D341Med (cell line): ENCODE results near the gene NASP.

Experiments used
- DNase-seq: peaks from one replicate; pipeline ENCODE4 v3.0.0; 2012; ENCODE audit warnings: low spot score

The NASP gene

GRCh38 chr1:45620588-45621500 is 37.0 kb downstream of the NASP start:
- DNase-seq: no peak

- no peak for DNase-seq
Measured at GRCh38 chr1:45621501-45621836, 37.6 kb downstream of the NASP start.

GRCh38 chr1:45621895-45622523 is 38.2 kb downstream of the NASP start:
- no peak for DNase-seq

- DNase-seq: peak; percentile 36
Measured at GRCh38 chr1:45622524-45623394, 38.9 kb downstream of the NASP start.

GRCh38 chr1:45623972-45624371 is 40.1 kb downstream of the NASP start, which contains the start of gene CCDC17:
TSS of gene CCDC17 (minus strand) at chr1:45624054. CDS start at chr1:45623909, 145 bp downstream.
- DNase-seq: no peak

- no peak for DNase-seq
Measured at GRCh38 chr1:45629035-45629434, 45.2 kb downstream of the NASP start.

- DNase-seq: no peak
Measured at GRCh38 chr1:45630429-45630828, 46.6 kb downstream of the NASP start.

- no peak for DNase-seq
Measured at GRCh38 chr1:45635211-45635610, 51.4 kb downstream of the NASP start.

GRCh38 chr1:45640293-45640692 is 56.5 kb downstream of the NASP start:
- DNase-seq: no peak

GRCh38 chr1:45643321-45643720 is 59.5 kb downstream of the NASP start:
- no peak for DNase-seq

GRCh38 chr1:45643978-45644377 is 60.1 kb downstream of the NASP start:
- no peak for DNase-seq

- no peak for DNase-seq
Measured at GRCh38 chr1:45644661-45645060, 60.8 kb downstream of the NASP start.

- no peak for DNase-seq
Measured at GRCh38 chr1:45647248-45648021, 63.6 kb downstream of the NASP start.

- DNase-seq: no peak
Measured at GRCh38 chr1:45654540-45655280, 70.9 kb downstream of the NASP start.

GRCh38 chr1:45656573-45657226 is 72.9 kb downstream of the NASP start:
- DNase-seq: no peak

- DNase-seq: no peak
Measured at GRCh38 chr1:45658171-45658570, 74.3 kb downstream of the NASP start.

- DNase-seq: no peak
Measured at GRCh38 chr1:45659222-45659621, 75.4 kb downstream of the NASP start.

- no peak for DNase-seq
Measured at GRCh38 chr1:45660336-45660735, 76.5 kb downstream of the NASP start.

- DNase-seq: no peak
Measured at GRCh38 chr1:45666836-45667235, 83.0 kb downstream of the NASP start.

- DNase-seq: no peak
Measured at GRCh38 chr1:45667321-45668111, 83.7 kb downstream of the NASP start.
